ENCODE measurements around the gene CARD10. TPM values are rescaled to one million over a fixed set of nuclear protein-coding genes. Genes with fewer than 3 reads are reported as not detected.

CARD10 gene
- polyA plus RNA-seq, 1 donor (not counting 4 experiments of a cell fraction or from before 2014, with no cell fraction given), result 32.2 TPM

DNA sequence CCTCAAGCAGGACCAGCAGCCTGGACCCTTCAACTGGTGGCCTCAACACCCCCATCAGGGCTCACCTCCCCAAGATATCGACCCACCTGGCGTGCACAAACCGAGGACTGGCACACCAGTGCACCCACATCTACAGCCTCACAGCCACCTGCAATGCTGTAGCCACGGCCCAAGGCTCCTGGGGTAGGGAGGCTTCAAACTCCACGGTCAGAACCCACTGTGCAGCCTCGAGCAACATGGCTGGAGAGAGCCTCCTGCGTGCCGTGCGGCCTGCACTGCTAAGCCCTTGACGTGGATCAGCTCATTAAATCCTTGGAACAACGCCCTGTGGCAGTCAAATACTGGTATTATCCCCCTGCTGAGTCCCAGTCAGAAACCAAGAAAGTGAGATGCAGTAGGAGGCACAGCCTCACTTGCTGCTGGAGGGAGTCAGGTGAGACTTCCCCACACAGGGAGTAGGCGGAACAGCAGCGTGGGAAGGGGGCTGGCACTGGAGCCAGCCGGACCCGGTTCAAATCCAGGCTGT is 4.6 kb downstream of the CARD10 start:
- Histone ChIP-seq H3K4me3 (ENCODE audit: control insufficient read depth in 2 of 3, extremely low read depth in 1 of 3, insufficient read depth in 2 of 3, low read depth in 1 of 3, low read length in 3 of 3) (no peak overlapping the region), H4K20me1 (ENCODE audit: control insufficient read depth, extremely low read depth, insufficient read depth, low read length) (no peaks in the 10 kb centered on the region), H3K9me1 (ENCODE audit: control insufficient read depth, extremely low read depth, insufficient read depth, low read length) (peaks cover 2% of the 10 kb centered on the region), H3K4me1 (ENCODE audit: control insufficient read depth, extremely low read depth, insufficient read depth, low read length) (peaks cover 44% of the 10 kb centered on the region), H3K79me2 (ENCODE audit: control insufficient read depth, insufficient read depth, low read length) (peaks cover 87% of the 10 kb centered on the region), H3K4me2 (ENCODE audit: control insufficient read depth, extremely low read depth, insufficient read depth, low read depth, low read length) (no peak overlapping the region), H3K27ac (ENCODE audit: control insufficient read depth, insufficient read depth, low read length) (no peak overlapping the region), H3K9me3 (ENCODE audit: control insufficient read depth, low read depth, low read length) (no peaks in the 10 kb centered on the region), H2AFZ (ENCODE audit: control insufficient read depth, low read length) (no peak overlapping the region), H3K9ac (ENCODE audit: control insufficient read depth, extremely low read depth, insufficient read depth, low read length) (no peak overlapping the region), H3K36me3 (ENCODE audit: control insufficient read depth in 2 of 2, extremely low read depth in 1 of 2, insufficient read depth in 2 of 2, low read length in 2 of 2) (peaks cover 26 to 54% of the 10 kb centered on the region in 2 experiments), H3K27me3 (ENCODE audit: control insufficient read depth, extremely low read depth, insufficient read depth, low read length) (no peaks in the 10 kb centered on the region)
- dilution Hi-C loops (cut with MboI; ENCODE audit: extremely low pct_ligation_motif_present, low sequenced_read_pairs), result no loop called here
- FAIRE-seq (no peak), DNase-seq (ENCODE audit: low read depth, low spot score) (no peak)
- TF ChIP-seq, protein P1, sequence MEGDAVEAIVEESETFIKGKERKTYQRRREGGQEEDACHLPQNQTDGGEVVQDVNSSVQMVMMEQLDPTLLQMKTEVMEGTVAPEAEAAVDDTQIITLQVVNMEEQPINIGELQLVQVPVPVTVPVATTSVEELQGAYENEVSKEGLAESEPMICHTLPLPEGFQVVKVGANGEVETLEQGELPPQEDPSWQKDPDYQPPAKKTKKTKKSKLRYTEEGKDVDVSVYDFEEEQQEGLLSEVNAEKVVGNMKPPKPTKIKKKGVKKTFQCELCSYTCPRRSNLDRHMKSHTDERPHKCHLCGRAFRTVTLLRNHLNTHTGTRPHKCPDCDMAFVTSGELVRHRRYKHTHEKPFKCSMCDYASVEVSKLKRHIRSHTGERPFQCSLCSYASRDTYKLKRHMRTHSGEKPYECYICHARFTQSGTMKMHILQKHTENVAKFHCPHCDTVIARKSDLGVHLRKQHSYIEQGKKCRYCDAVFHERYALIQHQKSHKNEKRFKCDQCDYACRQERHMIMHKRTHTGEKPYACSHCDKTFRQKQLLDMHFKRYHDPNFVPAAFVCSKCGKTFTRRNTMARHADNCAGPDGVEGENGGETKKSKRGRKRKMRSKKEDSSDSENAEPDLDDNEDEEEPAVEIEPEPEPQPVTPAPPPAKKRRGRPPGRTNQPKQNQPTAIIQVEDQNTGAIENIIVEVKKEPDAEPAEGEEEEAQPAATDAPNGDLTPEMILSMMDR (optimal IDR thresholded peaks at IDR 0.05 in 1 of 3, IDR thresholded peaks at IDR 0.05 in 1 of 3, conservative IDR thresholded peaks at IDR 0.05 in 1 of 3; ENCODE audit: extremely low read depth in 1 of 3, insufficient read depth in 2 of 3, low read length in 3 of 3), result no peak
- no peak for TF ChIP-seq EZH2 (IDR thresholded peaks at IDR 0.05; ENCODE audit: low read length)

DNA sequence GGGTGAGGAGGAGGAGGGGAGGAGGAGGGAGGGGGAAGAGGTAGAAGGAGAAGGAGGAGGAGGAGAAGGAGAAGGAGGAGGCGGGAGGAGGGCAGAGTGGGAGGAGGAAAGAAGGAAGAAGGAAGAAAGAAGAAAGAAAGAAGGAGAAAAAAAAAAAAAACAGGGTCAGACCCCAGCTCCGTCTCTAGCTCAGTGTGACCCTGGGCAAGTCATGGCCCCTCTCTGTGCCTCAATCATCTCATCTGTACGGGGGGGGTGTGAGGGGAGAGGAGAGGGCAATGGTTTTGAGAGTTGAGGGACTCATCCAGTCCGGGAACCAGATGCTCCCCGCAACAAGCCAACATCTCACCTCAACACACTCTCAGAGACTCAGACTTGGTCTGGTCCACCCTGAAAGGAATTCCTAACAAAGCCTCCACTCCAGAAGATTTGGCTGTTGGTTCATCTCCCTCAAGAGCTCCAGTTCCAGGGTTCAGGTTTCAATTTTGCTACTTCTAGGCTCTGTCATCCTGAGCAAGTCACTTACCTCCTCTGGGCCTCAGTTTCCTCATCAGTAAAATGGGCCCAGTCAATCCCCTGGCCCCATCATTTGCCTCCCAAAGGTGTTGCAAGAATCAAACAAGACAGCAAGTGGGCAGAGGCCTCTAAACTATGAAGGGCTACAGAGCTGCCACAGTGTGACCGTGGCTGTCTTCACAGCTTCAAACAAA is 7.7 kb downstream of the CARD10 start:
- Histone ChIP-seq H3K79me2 (ENCODE audit: control insufficient read depth, insufficient read depth, low read length) (peaks cover 91% of the 10 kb centered on the region), H3K9ac (ENCODE audit: control insufficient read depth, extremely low read depth, insufficient read depth, low read length) (no peak overlapping the region), H3K27ac (ENCODE audit: control insufficient read depth, insufficient read depth, low read length) (no peak overlapping the region), H3K36me3 (ENCODE audit: control insufficient read depth in 2 of 2, extremely low read depth in 1 of 2, insufficient read depth in 2 of 2, low read length in 2 of 2) (peaks cover 42 to 75% of the 10 kb centered on the region in 2 experiments), H3K4me3 (ENCODE audit: control insufficient read depth in 2 of 3, extremely low read depth in 1 of 3, insufficient read depth in 2 of 3, low read depth in 1 of 3, low read length in 3 of 3) (no peak overlapping the region), H3K4me2 (ENCODE audit: control insufficient read depth, extremely low read depth, insufficient read depth, low read depth, low read length) (no peak overlapping the region), H3K27me3 (ENCODE audit: control insufficient read depth, extremely low read depth, insufficient read depth, low read length) (no peaks in the 10 kb centered on the region), H3K9me1 (ENCODE audit: control insufficient read depth, extremely low read depth, insufficient read depth, low read length) (peaks cover 2% of the 10 kb centered on the region), H2AFZ (ENCODE audit: control insufficient read depth, low read length) (no peak overlapping the region), H3K9me3 (ENCODE audit: control insufficient read depth, low read depth, low read length) (no peaks in the 10 kb centered on the region), H3K4me1 (ENCODE audit: control insufficient read depth, extremely low read depth, insufficient read depth, low read length) (peaks cover 40% of the 10 kb centered on the region), H4K20me1 (ENCODE audit: control insufficient read depth, extremely low read depth, insufficient read depth, low read length) (peaks cover 2% of the 10 kb centered on the region)
- FAIRE-seq, result no peak
- no peak for DNase-seq (ENCODE audit: low read depth, low spot score)
- dilution Hi-C loops (cut with MboI; ENCODE audit: extremely low pct_ligation_motif_present, low sequenced_read_pairs), result no loop called here
- TF ChIP-seq EZH2 (IDR thresholded peaks at IDR 0.05; ENCODE audit: low read length), result no peak
- TF ChIP-seq, protein P1 (optimal IDR thresholded peaks at IDR 0.05 in 1 of 3, IDR thresholded peaks at IDR 0.05 in 1 of 3, conservative IDR thresholded peaks at IDR 0.05 in 1 of 3; ENCODE audit: extremely low read depth in 1 of 3, insufficient read depth in 2 of 3, low read length in 3 of 3), result no peak

Data from keratinocyte (primary cell).